SK-N-MC (cell line): ENCODE measurements around the gene TMPRSS11B.
"Not testable (repeated sequence)": the region's sequence is repeated elsewhere in the genome, so short reads cannot be mapped to it uniquely, and the experiment has no call there.

Experiments
- DNase-seq: peaks from one replicate; pipeline ENCODE4 v3.0.0-alpha.2; 2011; ENCODE audit warnings: low read depth, low spot score
- H3K27ac ChIP-seq: fragments of 200-600 bp; sonication (generic); 2 replicates; pipeline ENCODE4 v1.5.1; 2016; ENCODE audit warnings: mixed run types
- H3K36me3 ChIP-seq: fragments of 200-600 bp; sonication (generic); 2 replicates; pipeline ENCODE4 v1.6.1; 2017; ENCODE audit warnings: antibody characterized with exemption, low read length, mixed read lengths; ENCODE audit not compliant: insufficient read depth
- H3K4me3 ChIP-seq: fragments of 200-600 bp; sonication (generic); 2 replicates; pipeline ENCODE4 v1.5.1; 2016
- H3K9ac ChIP-seq: fragments of 200-600 bp; sonication (generic); 2 replicates; pipeline ENCODE4 v1.8.0; 2017; ENCODE audit warnings: mixed run types, mixed read lengths; ENCODE audit not compliant: insufficient read length
- H3K9me3 ChIP-seq: fragments of 200-600 bp; sonication (generic); 2 replicates; pipeline ENCODE4 v1.6.1; 2017; ENCODE audit warnings: low read depth, mild to moderate bottlenecking, antibody characterized with exemption, low read length, moderate library complexity, mixed read lengths
- EZH2 ChIP-seq: fragments of 200-600 bp; sonication (generic); IDR thresholded peaks from one replicate; pipeline ENCODE4 v1.6.1; 2017; ENCODE audit warnings: antibody characterized with exemption
- FOXP2 ChIP-seq: optimal IDR thresholded peaks from 2 replicates; pipeline ENCODE3; 2011; ENCODE audit warnings: mild to moderate bottlenecking, moderate library complexity; ENCODE audit not compliant: insufficient read depth; ENCODE audit errors: extremely low read length, control extremely low read depth
- POLR2AphosphoS5 ChIP-seq: IDR thresholded peaks from 2 replicates; pipeline ENCODE4 v1.6.1; 2012; ENCODE audit warnings: mild to moderate bottlenecking, low read depth, low read length, borderline replicate concordance

TMPRSS11B gene

GRCh38 chr4:68245594-68245993 lies at the start of gene TMPRSS11B:
Gene TMPRSS11B (minus strand): TSS chr4:68245694. CDS start chr4:68245558, 136 bp downstream.
- DNase-seq, result no peak
- Histone ChIP-seq H3K9ac (no peak within 1 kb of the TSS), H3K27ac (no peak within 1 kb of the TSS), H3K36me3 (no peaks in the 10 kb centered on the region), H3K4me3 (no peak within 1 kb of the TSS), H3K9me3 (no peaks in the 10 kb centered on the region)
- TF ChIP-seq FOXP2 (no peak), POLR2AphosphoS5 (no peak), EZH2 (no peak)

- no peak overlapping the region for H3K9ac ChIP-seq
- no peak overlapping the region for H3K4me3 ChIP-seq
- H3K36me3 ChIP-seq, result no peaks in the 10 kb centered on the region
- no peak for TF ChIP-seq FOXP2
- TF ChIP-seq EZH2, result no peak
- TF ChIP-seq POLR2AphosphoS5, result no peak
- no peak overlapping the region for H3K27ac ChIP-seq
- no peak for DNase-seq
- no peaks in the 10 kb centered on the region for H3K9me3 ChIP-seq
These were observed 45.8 kb upstream of the TMPRSS11B start for GRCh38 chr4:68291256-68291655.

- Histone ChIP-seq H3K9ac (no peak overlapping the region), H3K27ac (no peak overlapping the region), H3K36me3 (no peaks in the 10 kb centered on the region), H3K9me3 (no peaks in the 10 kb centered on the region), H3K4me3 (no peak overlapping the region)
- DNase-seq, result no peak
- no peak for TF ChIP-seq POLR2AphosphoS5
- TF ChIP-seq FOXP2, result no peak
- no peak for TF ChIP-seq EZH2
These were observed 42.9 kb upstream of the TMPRSS11B start for GRCh38 chr4:68288393-68288740.

- Histone ChIP-seq H3K36me3 (no peaks in the 10 kb centered on the region), H3K4me3 (no peak overlapping the region), H3K9me3 (no peaks in the 10 kb centered on the region), H3K9ac (no peak overlapping the region), H3K27ac (no peak overlapping the region)
- DNase-seq, result no peak
- TF ChIP-seq EZH2 (no peak), FOXP2 (no peak), POLR2AphosphoS5 (no peak)
These were observed 42.4 kb upstream of the TMPRSS11B start for GRCh38 chr4:68287704-68288392.

- H3K36me3 ChIP-seq, result no peaks in the 10 kb centered on the region
These were observed 38.2 kb upstream of the TMPRSS11B start for GRCh38 chr4:68283714-68284113.

GRCh38 chr4:68283095-68283494 lies 37.6 kb upstream of the TMPRSS11B start:
- no peak for DNase-seq
- Histone ChIP-seq H3K9ac (no peak overlapping the region), H3K36me3 (no peaks in the 10 kb centered on the region), H3K27ac (no peak overlapping the region), H3K4me3 (no peak overlapping the region), H3K9me3 (no peaks in the 10 kb centered on the region)
- TF ChIP-seq POLR2AphosphoS5 (no peak), FOXP2 (no peak), EZH2 (no peak)

More at GRCh38 chr4:68283714-68284113, 38.2 kb upstream of the TMPRSS11B start:
- Histone ChIP-seq H3K9me3 (no peaks in the 10 kb centered on the region), H3K27ac (no peak overlapping the region), H3K9ac (no peak overlapping the region), H3K4me3 (no peak overlapping the region)
- no peak for DNase-seq
- TF ChIP-seq POLR2AphosphoS5 (no peak), EZH2 (no peak), FOXP2 (no peak)

- not testable (repeated sequence) for H3K27ac ChIP-seq, H3K9me3 ChIP-seq, H3K4me3 ChIP-seq, DNase-seq, H3K36me3 ChIP-seq, H3K9ac ChIP-seq
These were observed 36.6 kb upstream of the TMPRSS11B start for GRCh38 chr4:68281796-68282740.

- DNase-seq, result no peak
- Histone ChIP-seq H3K9ac (no peak overlapping the region), H3K9me3 (no peaks in the 10 kb centered on the region), H3K4me3 (no peak overlapping the region), H3K27ac (no peak overlapping the region), H3K36me3 (no peaks in the 10 kb centered on the region)
- no peak for TF ChIP-seq EZH2
These were observed 32.5 kb upstream of the TMPRSS11B start for GRCh38 chr4:68278029-68278428.

- TF ChIP-seq FOXP2 (no peak), POLR2AphosphoS5 (no peak), EZH2 (no peak)
- Histone ChIP-seq H3K27ac (no peak overlapping the region), H3K9ac (no peak overlapping the region), H3K36me3 (no peaks in the 10 kb centered on the region), H3K4me3 (no peak overlapping the region), H3K9me3 (no peaks in the 10 kb centered on the region)
- no peak for DNase-seq
These were observed 32.1 kb upstream of the TMPRSS11B start for GRCh38 chr4:68277627-68278026.
